ENCODE results near the gene FGD3.

FGD3 gene

GRCh38 chr9:93064392-93065134, 117.2 kb downstream of the FGD3 start:
- H3K27me3 ChIP-seq (ENCODE audit: control insufficient read depth, low read length) = no peaks in the 10 kb centered on the region
- peaks cover 77% of the 10 kb centered on the region for H3K36me3 ChIP-seq (ENCODE audit: control insufficient read depth, low read length)
- H4K20me1 ChIP-seq (ENCODE audit: control insufficient read depth, insufficient read depth, low read depth, low read length) = no peaks in the 10 kb centered on the region
- H3K9me3 ChIP-seq (ENCODE audit: control insufficient read depth, insufficient read depth, low read length) = no peaks in the 10 kb centered on the region
- peak overlapping the region; percentile 93 for H3K27ac ChIP-seq (ENCODE audit: low read depth, low read length)
- H3F3A ChIP-seq (ENCODE audit: control insufficient read depth, insufficient read depth) = peaks cover 32% of the 10 kb centered on the region
- peak overlapping the region; percentile 94 for H3K4me2 ChIP-seq (ENCODE audit: low read length)
- TF ChIP-seq, protein P1, sequence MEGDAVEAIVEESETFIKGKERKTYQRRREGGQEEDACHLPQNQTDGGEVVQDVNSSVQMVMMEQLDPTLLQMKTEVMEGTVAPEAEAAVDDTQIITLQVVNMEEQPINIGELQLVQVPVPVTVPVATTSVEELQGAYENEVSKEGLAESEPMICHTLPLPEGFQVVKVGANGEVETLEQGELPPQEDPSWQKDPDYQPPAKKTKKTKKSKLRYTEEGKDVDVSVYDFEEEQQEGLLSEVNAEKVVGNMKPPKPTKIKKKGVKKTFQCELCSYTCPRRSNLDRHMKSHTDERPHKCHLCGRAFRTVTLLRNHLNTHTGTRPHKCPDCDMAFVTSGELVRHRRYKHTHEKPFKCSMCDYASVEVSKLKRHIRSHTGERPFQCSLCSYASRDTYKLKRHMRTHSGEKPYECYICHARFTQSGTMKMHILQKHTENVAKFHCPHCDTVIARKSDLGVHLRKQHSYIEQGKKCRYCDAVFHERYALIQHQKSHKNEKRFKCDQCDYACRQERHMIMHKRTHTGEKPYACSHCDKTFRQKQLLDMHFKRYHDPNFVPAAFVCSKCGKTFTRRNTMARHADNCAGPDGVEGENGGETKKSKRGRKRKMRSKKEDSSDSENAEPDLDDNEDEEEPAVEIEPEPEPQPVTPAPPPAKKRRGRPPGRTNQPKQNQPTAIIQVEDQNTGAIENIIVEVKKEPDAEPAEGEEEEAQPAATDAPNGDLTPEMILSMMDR (IDR thresholded peaks at IDR 0.05; ENCODE audit: low read depth, low read length, poor library complexity, severe bottlenecking) = no peak
- TF ChIP-seq EZH2phosphoT487 (IDR thresholded peaks at IDR 0.05; ENCODE audit: borderline replicate concordance, low read length) = no peak
- peak overlapping the region; percentile 87 for H3K4me3 ChIP-seq (ENCODE audit: low read length)
- H3K9me2 ChIP-seq (replicated peaks; ENCODE audit: control insufficient read depth, low read length) = no peaks in the 10 kb centered on the region
- H3K4me1 ChIP-seq (ENCODE audit: control insufficient read depth, low read length) = peaks cover 63% of the 10 kb centered on the region
- peaks cover 88% of the 10 kb centered on the region for H3K79me2 ChIP-seq (ENCODE audit: control insufficient read depth, low read length)

GRCh38 chr9:93065135-93065720, 117.9 kb downstream of the FGD3 start:
- H3K79me2 ChIP-seq (ENCODE audit: control insufficient read depth, low read length) = peaks cover 87% of the 10 kb centered on the region
- H4K20me1 ChIP-seq (ENCODE audit: control insufficient read depth, insufficient read depth, low read depth, low read length) = no peaks in the 10 kb centered on the region
- H3K9me3 ChIP-seq (ENCODE audit: control insufficient read depth, insufficient read depth, low read length) = no peaks in the 10 kb centered on the region
- peak overlapping the region; percentile 87 for H3K4me3 ChIP-seq (ENCODE audit: low read length)
- H3K4me2 ChIP-seq (ENCODE audit: low read length) = peak overlapping the region; percentile 94
- H3F3A ChIP-seq (ENCODE audit: control insufficient read depth, insufficient read depth) = peaks cover 28% of the 10 kb centered on the region
- H3K27ac ChIP-seq (ENCODE audit: low read depth, low read length) = peak overlapping the region; percentile 93
- peaks cover 56% of the 10 kb centered on the region for H3K4me1 ChIP-seq (ENCODE audit: control insufficient read depth, low read length)
- H3K27me3 ChIP-seq (ENCODE audit: control insufficient read depth, low read length) = no peaks in the 10 kb centered on the region
- no peak for TF ChIP-seq EZH2phosphoT487 (IDR thresholded peaks at IDR 0.05; ENCODE audit: borderline replicate concordance, low read length)
- TF ChIP-seq, protein P1 (IDR thresholded peaks at IDR 0.05; ENCODE audit: low read depth, low read length, poor library complexity, severe bottlenecking) = no peak
- H3K9me2 ChIP-seq (replicated peaks; ENCODE audit: control insufficient read depth, low read length) = no peaks in the 10 kb centered on the region
- peaks cover 79% of the 10 kb centered on the region for H3K36me3 ChIP-seq (ENCODE audit: control insufficient read depth, low read length)

DNA sequence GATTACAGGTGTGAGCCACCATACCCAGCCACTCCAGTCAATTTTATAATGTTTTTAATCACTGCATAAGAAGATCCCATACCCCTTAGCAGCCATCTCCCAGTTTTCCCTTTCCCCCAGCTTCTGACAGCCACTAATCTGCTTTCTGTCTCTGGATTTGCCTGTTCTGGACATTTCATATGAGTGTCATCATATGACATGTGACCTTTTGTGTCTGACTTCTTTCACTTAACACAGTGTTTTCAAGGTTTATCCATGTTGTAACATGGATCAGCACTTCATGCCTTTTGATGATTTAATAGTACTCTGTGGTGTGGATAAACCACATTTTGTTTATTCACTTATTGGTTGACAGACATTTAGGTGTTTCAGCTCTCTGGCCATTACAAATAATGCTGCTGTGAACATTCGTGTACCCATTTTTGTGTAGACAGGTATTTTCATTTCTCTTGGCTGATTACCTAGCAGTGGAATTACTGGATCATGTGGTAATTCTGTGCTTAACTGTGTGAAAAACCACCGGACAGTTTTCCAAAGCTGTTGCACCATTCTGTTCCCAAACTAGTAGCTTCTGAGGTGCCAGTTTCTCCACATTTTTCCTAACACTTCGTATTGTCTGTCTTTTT, 119.8 kb downstream of the FGD3 start:
- Histone ChIP-seq H3K79me2 (ENCODE audit: control insufficient read depth, low read length) (peaks cover 89% of the 10 kb centered on the region), H3K27me3 (ENCODE audit: control insufficient read depth, low read length) (no peaks in the 10 kb centered on the region), H3K27ac (ENCODE audit: low read depth, low read length) (no peak overlapping the region), H3K36me3 (ENCODE audit: control insufficient read depth, low read length) (peaks cover 84% of the 10 kb centered on the region), H3K9me2 (replicated peaks; ENCODE audit: control insufficient read depth, low read length) (no peaks in the 10 kb centered on the region), H3F3A (ENCODE audit: control insufficient read depth, insufficient read depth) (peaks cover 21% of the 10 kb centered on the region), H3K4me3 (ENCODE audit: low read length) (no peak overlapping the region), H4K20me1 (ENCODE audit: control insufficient read depth, insufficient read depth, low read depth, low read length) (peaks cover 4% of the 10 kb centered on the region; the same call in 1 of the 2 replicates), H3K9me3 (ENCODE audit: control insufficient read depth, insufficient read depth, low read length) (no peaks in the 10 kb centered on the region), H3K4me2 (ENCODE audit: low read length) (no peak overlapping the region), H3K4me1 (ENCODE audit: control insufficient read depth, low read length) (peaks cover 52% of the 10 kb centered on the region)
- no peak for TF ChIP-seq EZH2phosphoT487 (IDR thresholded peaks at IDR 0.05; ENCODE audit: borderline replicate concordance, low read length)
- TF ChIP-seq, protein P1 (IDR thresholded peaks at IDR 0.05; ENCODE audit: low read depth, low read length, poor library complexity, severe bottlenecking) = no peak
